Heart right ventricle (tissue), 16 donors: ENCODE data around the gene SLC43A2. TPM values are rescaled to one million over a fixed set of nuclear protein-coding genes. Genes with fewer than 3 reads are reported as not detected.

ENCODE experiments used
- ATAC-seq, 8 donors: fragments of 200-7000 bp; cut with Tn5 transposase; one replicate each; pipeline ENCODE4 v1.9.1; 2020; ENCODE audit warnings: mild to moderate bottlenecking in 8 of 8, moderate library complexity in 8 of 8, moderate number of reproducible peaks in 1 of 8
- DNase-seq, 2 donors: peaks; one replicate each; pipeline ENCODE4 v3.0.0-alpha.2; 2020
- H3K27ac ChIP-seq, 10 donors: fragments of 200-600 bp; sonication (generic) in 2 of 10; one replicate each; pipeline versions ENCODE4 v1.5.0 to v1.8.0; 2020 to 2022; ENCODE audit warnings: mild to moderate bottlenecking in 3 of 10
- H3K27me3 ChIP-seq, 7 donors: fragments of 200-600 bp; one replicate each; pipeline ENCODE4 v1.8.0; 2021 to 2022; ENCODE audit warnings: mild to moderate bottlenecking in 2 of 7
- H3K36me3 ChIP-seq, 9 donors: fragments of 200-600 bp; sonication (generic) in 1 of 9; one replicate each; pipeline versions ENCODE4 v1.5.0 to v1.8.0; 2020 to 2022; ENCODE audit warnings: mild to moderate bottlenecking in 2 of 9
- H3K4me1 ChIP-seq, 9 donors: fragments of 200-600 bp; sonication (generic) in 1 of 9; one replicate each; pipeline versions ENCODE4 v1.5.0 to v1.8.0; 2020 to 2022; ENCODE audit warnings: mild to moderate bottlenecking in 4 of 9
- H3K4me3 ChIP-seq, 10 donors: fragments of 200-600 bp; sonication (generic) in 2 of 10; one replicate each; pipeline versions ENCODE4 v1.5.0 to v1.8.0; 2020 to 2022; ENCODE audit warnings: mild to moderate bottlenecking in 7 of 10, moderate library complexity in 2 of 10
- H3K9me3 ChIP-seq, 11 donors: fragments of 200-600 bp in 10 of 11; sonication (generic) in 2 of 11; one replicate each; pipeline versions ENCODE4 v1.5.0 to v1.8.0; 2013 to 2022; ENCODE audit warnings: mild to moderate bottlenecking in 2 of 11, control low read depth in 1 of 11, moderate library complexity in 1 of 11
- WGBS, 2 donors: extraction: QIAGEN DNeasy Blood & Tissue Kit; methylation state at CpG; one replicate each; pipeline ENCODE4 v1.1.7; 2013; ENCODE audit warnings: inconsistent platforms in 1 of 2; 5-methylcytosine and 5-hydroxymethylcytosine counted together
- intact Hi-C, 10 donors: fragments of 100-400 bp; cut with DNase I; formaldehyde crosslinking; loops; one replicate each; pipeline versions ENCODE4 v1.11.1 to v1.14.2; 2022
- polyA plus RNA-seq, 2 donors: library from polyadenylated mRNA; stranded (reverse); fragments of 200-250 nt; gene quantifications; one replicate each; pipeline ENCODE4 v1.2.3, GENCODE V29; 2013
- total RNA-seq, 10 donors: library from RNA; stranded (reverse); fragmentation: NEBNext Ultra II Directional in 3 of 10; extraction: Animal tissue kit (Norgen Biotek cat#: 25700) in 3 of 10; gene quantifications; one replicate each; pipeline versions ENCODE4 v1.2.1 to v1.2.4, GENCODE V29; 2021 to 2023
- TF ChIP-seq, protein P1 (sequence below), 9 donors: fragments of 200-600 bp; sonication (generic) in 2 of 9; IDR thresholded peaks; one replicate each; pipeline versions ENCODE4 v1.5.0 to v1.8.0; 2021 to 2022; ENCODE audit warnings: antibody characterized with exemption in 9 of 9, mild to moderate bottlenecking in 5 of 9, moderate library complexity in 1 of 9
- donor health status: Arrhythmogenic right ventricular cardiomyopathy.
- donor health status: ischemic (EF 13 %, LVEDD 7.1; RV severe dilation, severe dysfunction).
- donor health status: healthy with polysubstance abuse.
- donor health status: DM: no; HTN: yes; CAD: no.
- donor health status: DM: no; HTN: no; CAD: no.
- donor health status: ischemic (EF 25% LVEDD 6.9; RV normal size, moderate dysfunction).
- donor health status: ischemic (EF 25% LVEDD 5.7; RV mildly dilated, moderate dysfunction).
- donor health status: healthy.
- donor health status: DM: yes; HTN: yes; CAD: no.
- donor health status: Ischemic cardiomyopathy.
- donor health status: ischemic (EF 35%, LVEDD 5.7; RV mildly dilated, moderate dysfunction).
- donor health status: nonischemic (EF 11% LVEDD 7.7; RV severe dilation, severe dysfunction).
- donor health status: DM: yes; HTN: yes; CAD: no.
- donor health status: PGD.
- donor health status: ischemic (EF 29% LVEDD 5.4; RV normal size, mild dysfunction).
- donor health status: nonischemic (EF 23%, LVEDD 6.1; RV moderate dilation, normal function).

The SLC43A2 gene
- total and polyA plus RNA-seq, 12 donors, result 1.6 to 16.4 (median 6.1) TPM

DNA sequence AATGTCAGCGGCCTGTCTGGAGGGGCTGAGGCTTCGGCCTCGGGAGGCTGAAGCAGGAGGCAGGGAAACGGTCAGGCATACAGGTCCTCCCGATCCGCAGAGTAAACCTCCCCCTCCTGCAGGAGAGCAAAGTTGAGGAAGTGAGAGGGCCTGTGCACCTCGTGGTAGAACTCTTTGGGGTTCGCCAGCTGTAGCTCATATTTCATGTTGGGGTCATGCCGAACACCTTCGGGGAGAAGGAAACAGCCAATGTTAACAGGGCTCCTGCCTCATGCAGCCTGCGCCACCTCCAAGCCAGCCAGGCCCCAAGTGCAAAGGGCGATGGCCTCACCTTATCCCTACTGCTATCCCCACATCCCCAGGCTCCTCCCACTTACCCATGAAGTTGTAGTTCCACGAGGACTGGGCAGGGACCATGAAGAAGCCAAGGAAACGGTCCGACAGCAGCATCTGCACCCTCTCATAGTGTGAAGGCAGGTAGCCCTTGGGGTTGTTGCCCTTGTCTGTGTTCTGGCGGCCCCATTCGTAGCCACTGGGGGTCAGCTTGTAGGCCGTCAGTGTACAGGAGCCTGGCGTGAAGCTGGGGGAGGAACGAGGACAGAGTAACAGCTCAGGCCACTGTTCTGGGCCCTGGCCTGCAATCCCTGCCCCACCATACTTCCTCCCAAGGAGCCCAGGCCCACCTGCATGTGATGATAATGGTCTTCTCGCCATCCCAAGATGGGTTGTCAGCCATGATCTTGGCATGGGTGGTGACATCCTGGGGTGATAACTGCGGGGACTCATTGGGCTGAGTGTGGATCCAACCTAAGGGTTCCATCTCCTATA lies 22.3 kb upstream of the SLC43A2 start:
- ATAC-seq (no peak), DNase-seq (no peak)
- WGBS, 2 donors, result 81% methylated on average over 22 of the region's 22 CpGs
- Histone ChIP-seq H3K4me1 (peaks cover 30 to 44% (median 40%) of the 10 kb centered on the region in 9 donors), H3K36me3 (peaks cover 0 to 70% (median 55%) of the 10 kb centered on the region in 9 donors), H3K4me3 (no peak overlapping the region), H3K27ac (peak overlapping the region in 9 of 10 donors; percentile 98 to 100 (median 99)), H3K9me3 (no peaks in the 10 kb centered on the region), H3K27me3 (no peaks in the 10 kb centered on the region)
- TF ChIP-seq, protein P1, sequence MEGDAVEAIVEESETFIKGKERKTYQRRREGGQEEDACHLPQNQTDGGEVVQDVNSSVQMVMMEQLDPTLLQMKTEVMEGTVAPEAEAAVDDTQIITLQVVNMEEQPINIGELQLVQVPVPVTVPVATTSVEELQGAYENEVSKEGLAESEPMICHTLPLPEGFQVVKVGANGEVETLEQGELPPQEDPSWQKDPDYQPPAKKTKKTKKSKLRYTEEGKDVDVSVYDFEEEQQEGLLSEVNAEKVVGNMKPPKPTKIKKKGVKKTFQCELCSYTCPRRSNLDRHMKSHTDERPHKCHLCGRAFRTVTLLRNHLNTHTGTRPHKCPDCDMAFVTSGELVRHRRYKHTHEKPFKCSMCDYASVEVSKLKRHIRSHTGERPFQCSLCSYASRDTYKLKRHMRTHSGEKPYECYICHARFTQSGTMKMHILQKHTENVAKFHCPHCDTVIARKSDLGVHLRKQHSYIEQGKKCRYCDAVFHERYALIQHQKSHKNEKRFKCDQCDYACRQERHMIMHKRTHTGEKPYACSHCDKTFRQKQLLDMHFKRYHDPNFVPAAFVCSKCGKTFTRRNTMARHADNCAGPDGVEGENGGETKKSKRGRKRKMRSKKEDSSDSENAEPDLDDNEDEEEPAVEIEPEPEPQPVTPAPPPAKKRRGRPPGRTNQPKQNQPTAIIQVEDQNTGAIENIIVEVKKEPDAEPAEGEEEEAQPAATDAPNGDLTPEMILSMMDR (IDR thresholded peaks at IDR 0.05), result no peak
- intact Hi-C loops, result loop anchor here in 2 of 10 donors (5.0 to 10.0 kb wide), 3 partner anchors 61 to 384 kb away; partner anchors contain the start of genes DPH1 (in 1 of the 2) and TLCD2 (in 1 of the 2)

DNA sequence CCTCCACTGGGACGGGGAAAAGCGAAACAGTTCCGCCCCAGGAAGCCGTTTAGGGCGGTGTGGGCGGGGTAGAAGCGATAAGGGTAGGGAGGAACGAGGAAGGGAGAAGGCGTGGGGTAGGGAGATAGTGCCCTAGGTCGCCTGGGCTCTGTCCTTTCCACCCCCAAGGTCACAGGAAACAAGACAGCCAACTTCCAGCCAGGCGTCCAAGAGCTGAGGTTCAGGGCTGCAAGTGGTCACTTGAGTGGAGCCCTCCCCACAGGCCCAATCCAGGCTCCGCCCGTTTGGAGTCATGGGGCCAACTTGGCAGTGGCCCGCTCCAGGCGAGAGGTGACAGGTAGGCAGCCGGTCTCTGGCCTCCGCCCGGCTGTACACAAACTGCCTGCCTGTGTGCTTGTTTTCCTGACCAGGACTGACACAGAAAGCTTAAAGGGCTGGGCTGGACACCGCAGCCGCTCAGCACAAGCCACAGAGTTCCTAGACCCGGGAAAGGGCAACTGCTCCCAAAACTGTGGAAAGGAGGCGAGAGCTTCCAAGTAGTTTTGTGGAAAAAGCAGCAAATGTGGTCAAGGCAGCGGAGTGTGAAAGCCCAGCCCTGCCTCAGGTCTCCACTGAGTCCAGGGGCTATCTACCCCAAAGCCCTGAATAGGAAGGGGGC lies 21.3 kb upstream of the SLC43A2 start, which contains the start of gene RILP:
Gene RILP (minus strand): TSS at position 23 of the 658 bp plus-strand sequence. CDS start 62 bp downstream, outside the sequence.
- intact Hi-C loops, result loop anchor here in 7 of 10 donors (1.0 to 10.0 kb wide), 11 partner anchors 21 to 395 kb away; partner anchors contain the start of genes DPH1 (in 1 of the 7), SLC43A2 (in 1 of the 7) and TLCD2 (in 1 of the 7)
- TF ChIP-seq, protein P1 (IDR thresholded peaks at IDR 0.05), result no peak
- WGBS, 2 donors, result 14 to 15% methylated on average over 23 of the region's 23 CpGs
- Histone ChIP-seq H3K27me3 (no peaks in the 10 kb centered on the region), H3K4me1 (peaks cover 32 to 54% (median 47%) of the 10 kb centered on the region in 9 donors), H3K9me3 (no peaks in the 10 kb centered on the region), H3K4me3 (peak within 1 kb of the TSS; percentile 56 to 94 (median 81)), H3K36me3 (peaks cover 0 to 63% (median 45%) of the 10 kb centered on the region in 9 donors), H3K27ac (peak within 1 kb of the TSS; percentile 97 to 100 (median 99))
- ATAC-seq (peak; percentile 56 to 77 (median 70)), DNase-seq (peak; percentile 87 to 89)

DNA sequence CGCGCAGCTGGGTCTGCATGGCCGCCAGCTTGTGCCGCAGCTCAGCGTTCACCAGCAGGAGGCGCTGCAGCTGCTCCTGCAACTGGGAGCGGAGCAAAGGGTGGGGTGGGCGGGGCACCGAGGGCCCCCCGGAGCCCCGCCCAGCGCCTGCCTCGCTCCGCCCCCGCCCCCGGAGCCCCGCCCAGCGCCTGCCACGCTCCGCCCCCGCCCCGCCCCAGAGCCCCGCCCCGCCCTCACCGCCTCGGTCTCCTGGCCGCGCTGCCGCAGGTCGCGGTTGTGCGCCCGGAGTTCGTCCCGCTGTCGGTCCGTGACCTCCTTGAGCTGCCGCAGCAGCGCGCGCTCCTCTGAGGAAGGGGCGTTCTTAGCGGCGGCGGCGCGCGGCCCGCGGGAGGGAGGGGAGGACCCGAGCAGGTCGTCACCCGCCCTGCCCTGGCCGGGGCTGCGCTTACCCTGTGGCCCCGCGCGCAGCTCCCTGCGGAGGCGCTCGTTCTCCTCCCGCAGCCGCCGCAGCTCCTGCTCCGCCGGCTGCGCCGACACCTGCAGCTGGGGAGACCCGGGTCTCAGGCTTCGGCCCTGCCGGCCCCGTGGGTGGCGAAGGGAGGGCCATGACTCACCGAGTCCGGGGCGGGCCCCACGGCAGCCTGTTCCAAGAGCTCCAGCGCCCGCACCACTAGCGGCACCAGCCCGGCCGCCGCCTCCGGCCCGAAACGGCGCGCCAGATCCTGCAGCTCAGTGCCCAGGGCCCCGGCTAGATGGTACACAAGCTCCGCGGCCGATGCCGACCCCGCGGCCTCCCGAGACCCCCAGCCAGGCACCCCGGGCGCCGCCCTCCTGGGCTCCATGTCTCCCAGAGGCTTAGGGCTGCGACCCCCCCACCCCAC lies 20.6 kb upstream of the SLC43A2 start:
- no peaks in the 10 kb centered on the region for H3K27me3 ChIP-seq
- peak overlapping the region; percentile 97 to 100 (median 99) for H3K27ac ChIP-seq
- intact Hi-C loops, result loop anchor here in 7 of 10 donors (1.0 to 10.0 kb wide), 8 partner anchors 20 to 394 kb away; partner anchors contain the start of gene SLC43A2 (in 1 of the 7)
- peak overlapping the region; percentile 56 to 94 (median 81) for H3K4me3 ChIP-seq
- peaks cover 34 to 61% (median 55%) of the 10 kb centered on the region in 9 donors for H3K4me1 ChIP-seq
- DNase-seq (peak; percentile 93 to 97), ATAC-seq (peak; percentile 34 to 77 (median 62))
- no peaks in the 10 kb centered on the region for H3K9me3 ChIP-seq
- TF ChIP-seq, protein P1 (IDR thresholded peaks at IDR 0.05), result peak; percentile 75 to 95 (median 88)
- WGBS, 2 donors, result 0% methylated on average over 59 to 99 of the region's 100 CpGs
- peaks cover 0 to 55% (median 37%) of the 10 kb centered on the region in 9 donors for H3K36me3 ChIP-seq
